Superior temporal gyrus (tissue), 1 donor: ENCODE data around the gene SLC34A1.
A peak's percentile ranks its signal among the peaks of the same experiment; 100 is the strongest.
"Not testable (repeated sequence)": the region's sequence is repeated elsewhere in the genome, so short reads cannot be mapped to it uniquely, and the experiment has no call there.

ENCODE experiments used
- DNase-seq: peaks from one replicate; pipeline ENCODE4 v3.0.0-alpha.2; 2016; ENCODE audit errors: extremely low spot score

Gene SLC34A1

DNA sequence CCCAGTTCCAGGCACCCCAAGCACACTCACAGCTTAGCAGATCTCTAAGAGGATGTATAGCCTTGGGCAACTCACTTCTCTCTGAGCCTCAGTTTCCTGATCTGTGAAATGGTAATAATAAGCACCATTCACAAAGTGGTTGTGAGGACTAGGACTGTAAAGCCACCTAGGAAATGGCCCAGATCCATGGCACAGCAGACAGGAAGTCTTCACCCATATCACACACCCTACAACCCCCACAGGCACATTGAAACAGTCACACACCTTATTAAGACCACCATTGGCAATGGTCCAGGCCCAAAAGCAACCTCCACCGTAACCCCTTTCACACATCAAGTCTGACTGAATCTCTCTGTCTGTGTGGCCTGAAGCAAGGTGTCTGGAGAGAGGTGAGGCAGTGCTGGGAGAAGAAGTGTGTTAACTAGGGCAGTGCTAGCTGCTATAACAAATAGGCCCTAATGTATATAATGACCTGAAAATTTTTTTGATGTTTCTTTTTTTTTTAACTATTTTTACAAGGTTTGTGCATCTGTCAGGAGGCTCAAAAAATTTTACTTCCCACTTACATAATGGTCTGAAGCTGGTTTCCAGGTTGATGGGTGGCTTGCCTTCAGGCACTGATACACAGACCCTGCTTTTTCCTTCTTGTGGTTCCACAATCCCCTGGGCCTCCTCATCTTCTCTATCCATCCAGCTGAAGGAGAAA, 28.9 kb upstream of the SLC34A1 start:
- no peak for DNase-seq

DNA sequence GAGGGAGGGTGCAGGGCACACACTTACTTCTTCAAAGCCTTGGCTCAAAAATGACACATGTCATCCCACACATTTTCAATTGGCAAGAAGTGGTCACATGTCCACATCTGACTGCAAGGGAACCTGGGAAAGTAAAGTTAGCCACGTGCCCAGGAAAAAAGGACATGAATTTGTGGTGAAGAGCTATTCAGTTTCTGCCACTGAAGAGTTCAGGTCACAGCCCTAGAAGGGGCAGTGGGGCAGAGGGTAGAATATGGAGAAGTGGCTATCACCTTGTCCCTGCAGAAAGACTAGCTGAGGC, 28.4 kb upstream of the SLC34A1 start:
- no peak for DNase-seq

DNA sequence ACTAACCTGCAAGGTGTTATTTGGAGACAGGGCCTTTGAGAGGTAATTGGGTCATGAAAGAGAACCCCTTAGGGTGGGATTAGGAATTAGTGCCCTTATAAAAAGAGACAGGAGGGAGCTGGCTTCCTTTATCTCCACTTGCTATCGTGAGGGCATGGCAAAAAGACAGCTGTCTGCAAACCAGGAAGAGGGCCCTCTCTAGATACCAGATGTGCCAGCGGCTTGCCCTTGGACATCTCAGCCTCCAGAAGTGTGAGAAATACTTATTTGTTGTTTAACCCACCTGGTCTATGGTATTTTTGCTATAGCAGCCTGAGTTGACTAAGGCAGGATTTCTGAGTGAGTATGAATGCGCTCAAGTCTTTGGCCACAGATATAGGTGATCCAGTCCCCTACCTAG, 27.5 kb upstream of the SLC34A1 start:
- DNase-seq: no peak

DNA sequence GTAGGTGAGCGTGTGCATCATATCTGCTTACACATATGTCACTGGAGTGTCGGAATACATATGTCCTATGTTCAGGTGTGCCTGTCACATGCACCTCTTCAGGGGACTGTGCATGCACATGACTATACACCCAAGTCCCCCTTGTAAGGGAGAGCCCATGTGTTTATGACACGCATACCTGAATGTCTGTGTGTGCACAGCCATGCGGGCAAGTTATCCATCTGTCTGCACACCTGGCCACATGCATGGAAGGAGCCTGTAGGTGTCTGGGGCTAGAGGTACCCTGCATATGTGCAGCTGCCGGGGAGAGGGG, 27.1 kb upstream of the SLC34A1 start:
- no peak for DNase-seq

DNA sequence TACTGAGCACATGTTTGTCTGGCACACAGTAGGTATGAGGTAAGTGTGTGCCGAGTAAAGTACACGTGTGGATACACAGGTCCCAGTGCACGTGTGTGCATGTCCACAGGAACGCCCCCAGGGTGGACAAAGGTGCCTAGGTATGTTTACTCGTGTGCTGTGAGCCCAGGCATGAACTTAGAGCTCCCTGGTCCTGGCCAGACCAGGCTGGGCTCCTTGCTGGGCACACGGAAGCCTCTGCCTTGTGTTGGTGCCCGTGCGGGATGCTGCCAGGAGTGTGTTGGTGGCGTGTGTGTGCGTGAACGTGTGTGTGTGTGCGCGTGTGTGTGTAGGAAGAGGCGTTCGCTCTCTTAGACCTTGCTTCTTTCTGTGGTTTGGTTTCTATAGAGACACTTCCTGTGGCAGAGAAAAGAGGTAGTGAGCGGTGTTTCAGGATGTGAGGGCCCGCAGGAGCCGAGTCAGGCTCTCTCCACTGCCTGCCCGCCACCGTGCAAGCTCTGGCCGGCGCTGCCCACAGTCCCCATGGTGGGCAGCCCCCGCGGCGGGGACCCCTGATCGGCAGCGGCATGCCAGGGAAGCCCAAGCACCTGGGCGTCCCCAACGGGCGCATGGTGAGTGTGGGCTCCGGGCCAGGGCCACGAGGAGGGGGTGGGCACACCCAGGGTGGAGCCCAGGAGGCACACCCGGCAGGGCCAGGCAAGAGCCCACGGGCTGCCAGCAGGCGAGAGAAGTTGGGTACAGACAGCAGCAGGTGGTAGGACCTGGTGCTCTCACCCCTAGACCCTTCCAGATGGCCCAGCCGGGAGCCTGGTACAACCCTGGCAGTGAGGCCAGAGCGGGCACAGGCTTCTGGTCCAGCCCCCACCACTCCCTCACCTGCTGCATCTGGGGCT, 26.5 kb upstream of the SLC34A1 start, which contains the start of gene RGS14:
RGS14 (plus strand) TSS at position 466 of the 893 bp plus-strand sequence; CDS start at position 567, 101 bp downstream.
- DNase-seq: peak; percentile 30

DNA sequence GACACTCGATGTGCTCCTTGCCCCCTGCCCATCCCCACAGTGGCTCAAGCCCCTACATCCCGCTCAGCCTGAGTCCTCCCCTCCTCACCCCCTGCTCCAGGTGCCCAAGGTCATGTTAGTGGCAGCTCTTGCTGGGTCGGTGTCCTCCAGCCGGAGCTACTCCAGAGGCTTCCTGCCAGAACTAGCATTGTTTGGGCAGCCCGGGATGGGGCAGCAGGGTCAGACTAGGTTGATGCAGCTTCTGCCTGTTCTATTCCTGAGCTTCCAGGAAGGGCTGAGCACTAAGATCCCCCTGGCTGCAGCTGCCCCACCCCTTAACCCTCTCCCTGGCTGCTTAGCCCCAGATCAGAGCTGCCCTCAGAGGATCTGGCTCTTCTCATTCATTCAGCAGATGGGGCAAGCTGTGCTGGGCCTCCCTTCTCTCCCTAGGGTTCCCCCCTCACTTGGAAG, 25.8 kb upstream of the SLC34A1 start:
- no peak for DNase-seq

DNA sequence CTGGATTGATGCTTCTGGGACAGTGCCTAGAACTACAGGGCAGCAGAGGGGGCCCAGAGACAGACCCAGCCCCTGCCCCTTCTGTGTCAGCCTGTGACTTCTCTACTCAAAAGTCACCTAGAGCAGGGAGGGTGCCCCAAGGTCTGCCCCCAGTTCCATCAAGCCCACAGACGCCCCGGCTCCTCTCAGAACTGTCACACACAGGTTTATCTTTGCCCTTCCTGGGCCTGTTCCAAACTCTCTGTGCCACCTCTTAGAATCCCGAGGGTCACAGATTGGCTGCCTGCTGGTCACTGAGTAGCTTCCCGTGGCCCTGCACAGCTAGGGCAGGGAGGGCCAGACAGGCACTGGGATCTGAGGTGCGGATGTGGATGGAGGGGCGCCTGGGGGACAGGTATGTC, 24.8 kb upstream of the SLC34A1 start:
- no peak for DNase-seq

DNA sequence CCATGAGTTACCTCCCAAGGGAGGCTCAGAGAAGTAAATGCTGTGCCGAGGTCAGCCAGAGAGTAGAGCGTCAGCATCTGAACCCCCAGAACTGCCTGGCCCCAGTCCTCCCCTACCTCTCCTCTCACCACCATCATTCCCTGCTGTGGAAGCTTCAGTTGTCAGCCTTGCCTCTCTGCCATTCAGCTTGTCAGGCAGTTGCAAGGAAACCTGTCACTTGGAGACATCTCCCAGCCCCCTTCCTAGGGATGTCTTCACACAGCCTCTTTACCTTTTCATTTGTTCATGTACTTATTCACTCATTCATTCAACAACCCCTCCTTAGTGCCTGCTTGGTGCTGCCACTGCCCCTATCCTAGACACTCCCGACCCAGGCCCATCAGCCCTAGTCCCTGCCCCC, 24.4 kb upstream of the SLC34A1 start:
- DNase-seq: no peak

DNA sequence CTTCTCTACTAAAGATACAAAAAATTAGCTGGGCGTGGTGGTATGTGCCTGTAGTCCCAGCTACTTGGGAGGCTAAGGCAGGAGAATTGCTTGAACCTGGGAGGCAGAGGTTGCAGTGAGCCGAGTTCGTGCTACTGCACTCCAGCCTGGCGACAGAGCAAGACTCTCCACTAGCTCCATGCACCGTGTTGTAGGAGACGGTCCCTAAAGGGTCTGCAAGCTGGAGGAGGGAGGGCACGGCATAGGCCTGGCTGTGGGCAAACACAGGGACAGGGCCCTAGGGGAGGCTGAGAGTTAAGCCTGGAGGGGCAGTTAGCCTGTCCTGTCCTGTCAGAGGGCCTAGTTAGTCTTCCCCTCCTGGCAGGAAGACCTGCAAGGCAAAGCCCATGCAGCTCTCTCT, 23.5 kb upstream of the SLC34A1 start:
- not testable (repeated sequence) for DNase-seq

DNA sequence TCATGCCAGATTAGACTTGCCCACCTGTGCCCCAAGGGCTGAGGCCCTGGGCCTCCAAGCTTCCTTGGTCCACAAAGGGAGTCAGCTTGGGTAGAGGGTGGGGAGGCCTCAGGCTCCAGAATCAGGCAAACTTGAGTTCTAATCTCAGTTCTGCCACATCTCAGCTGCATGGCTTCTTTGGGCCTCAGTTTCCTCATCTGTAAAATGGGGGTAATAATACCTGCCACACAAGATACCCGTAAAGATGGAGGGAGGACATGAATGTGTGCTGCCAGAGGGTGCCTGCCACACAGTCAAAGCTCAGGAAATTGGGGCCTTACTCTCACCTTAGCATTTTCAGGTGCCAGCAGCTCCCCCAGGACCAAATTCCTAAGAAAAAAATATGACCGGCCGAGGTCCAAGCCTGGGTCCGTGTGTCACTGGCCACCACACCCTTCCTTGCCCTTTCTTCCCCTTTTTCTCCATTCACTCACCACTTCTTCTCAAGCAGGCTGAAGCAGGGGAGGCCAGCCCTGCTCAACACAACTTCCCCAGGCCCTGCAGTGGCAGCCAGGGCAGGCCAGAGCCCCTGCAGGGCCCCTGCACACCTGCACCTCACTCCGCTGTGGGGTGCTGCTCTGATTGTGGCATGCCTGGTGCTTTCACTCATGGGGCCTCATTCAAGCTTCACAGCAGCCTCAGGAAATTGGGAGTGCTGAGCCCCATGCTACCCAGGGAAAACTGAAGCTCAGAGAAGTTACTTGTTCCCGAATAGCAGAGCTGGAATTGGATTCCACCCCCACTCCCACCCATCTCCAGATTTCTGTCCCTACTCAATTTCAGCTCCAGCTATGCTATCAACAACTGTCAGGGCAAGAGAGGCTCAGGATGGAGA, 22.6 kb upstream of the SLC34A1 start:
- no peak for DNase-seq

DNA sequence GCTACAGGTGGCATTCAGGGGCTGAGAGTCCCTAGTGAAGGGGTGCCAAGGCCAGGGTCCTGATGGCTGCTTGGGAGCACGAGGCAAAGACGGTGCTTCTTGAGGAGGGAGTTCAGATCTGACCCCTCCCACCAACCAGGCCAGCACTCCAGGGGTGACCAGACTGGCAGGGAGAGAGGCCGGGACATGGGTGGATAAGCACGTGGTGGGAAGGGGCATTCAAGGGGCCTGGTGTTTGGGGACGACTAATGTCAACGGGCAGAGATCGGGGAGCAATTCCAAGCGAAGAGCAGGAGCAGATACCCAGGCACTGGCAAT, 22.0 kb upstream of the SLC34A1 start:
- DNase-seq: no peak

DNA sequence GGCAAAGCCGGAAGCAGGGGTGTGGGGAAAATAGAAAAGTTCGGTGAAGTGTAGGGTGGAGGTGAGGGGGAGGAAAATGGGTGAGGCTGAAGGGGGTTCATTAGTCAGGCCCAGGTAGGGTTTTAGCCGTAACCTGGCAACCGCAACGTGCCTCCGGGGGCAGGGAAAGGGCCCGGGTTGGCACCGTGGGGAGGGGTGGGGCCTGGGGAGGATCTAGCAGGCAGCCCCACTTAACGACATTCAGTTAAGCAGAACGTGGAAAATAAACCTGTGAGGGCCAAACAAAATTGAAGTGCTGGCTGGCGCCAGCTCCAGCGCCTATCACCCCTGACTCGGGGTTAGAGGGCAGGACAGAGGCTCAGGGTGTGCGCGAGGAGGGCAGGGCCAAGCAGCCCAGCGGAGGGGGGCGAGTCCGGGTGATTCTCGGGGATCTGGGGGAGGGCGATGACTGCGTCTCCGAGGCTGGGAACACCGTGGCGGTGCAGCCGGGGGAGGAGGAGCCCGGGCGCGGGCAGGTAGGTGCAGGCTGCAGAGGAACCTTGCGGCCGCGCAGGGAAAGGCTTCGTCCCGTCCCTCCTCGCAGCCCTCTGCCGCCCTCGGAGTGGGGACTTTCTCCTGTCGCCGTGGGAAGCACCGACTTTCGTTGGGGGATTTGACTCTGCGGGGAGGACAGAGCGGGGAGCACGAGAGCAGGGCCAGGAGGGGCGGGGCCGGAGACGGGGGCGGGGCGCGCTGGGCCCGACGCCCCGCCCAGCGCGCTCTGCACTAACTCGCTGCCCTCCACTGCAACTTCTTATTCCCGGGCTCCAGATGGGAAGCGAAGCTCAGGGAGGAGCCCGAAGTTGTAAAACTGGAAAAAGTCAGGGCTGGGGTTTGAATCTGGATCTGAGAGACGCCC, 21.4 kb upstream of the SLC34A1 start:
- DNase-seq: no peak

DNA sequence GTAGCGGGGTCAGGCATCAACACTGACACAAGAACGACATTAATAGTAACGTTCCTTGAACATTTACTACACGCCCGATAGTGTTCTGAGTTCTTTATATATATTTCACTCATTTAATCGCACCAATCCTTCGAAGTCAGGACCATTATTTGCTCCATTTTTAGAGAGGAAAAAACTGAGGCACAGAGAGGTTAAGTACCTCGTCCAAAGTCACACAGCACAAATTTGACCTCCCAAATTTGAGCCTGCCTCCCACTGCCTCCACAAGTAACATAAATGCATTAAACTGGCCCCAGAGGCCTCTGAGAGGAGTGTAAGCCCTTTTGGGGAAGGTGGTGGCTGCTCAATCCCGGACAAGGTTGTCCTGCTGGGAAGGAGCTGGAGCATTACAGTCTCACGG, 20.7 kb upstream of the SLC34A1 start:
- DNase-seq: no peak

DNA sequence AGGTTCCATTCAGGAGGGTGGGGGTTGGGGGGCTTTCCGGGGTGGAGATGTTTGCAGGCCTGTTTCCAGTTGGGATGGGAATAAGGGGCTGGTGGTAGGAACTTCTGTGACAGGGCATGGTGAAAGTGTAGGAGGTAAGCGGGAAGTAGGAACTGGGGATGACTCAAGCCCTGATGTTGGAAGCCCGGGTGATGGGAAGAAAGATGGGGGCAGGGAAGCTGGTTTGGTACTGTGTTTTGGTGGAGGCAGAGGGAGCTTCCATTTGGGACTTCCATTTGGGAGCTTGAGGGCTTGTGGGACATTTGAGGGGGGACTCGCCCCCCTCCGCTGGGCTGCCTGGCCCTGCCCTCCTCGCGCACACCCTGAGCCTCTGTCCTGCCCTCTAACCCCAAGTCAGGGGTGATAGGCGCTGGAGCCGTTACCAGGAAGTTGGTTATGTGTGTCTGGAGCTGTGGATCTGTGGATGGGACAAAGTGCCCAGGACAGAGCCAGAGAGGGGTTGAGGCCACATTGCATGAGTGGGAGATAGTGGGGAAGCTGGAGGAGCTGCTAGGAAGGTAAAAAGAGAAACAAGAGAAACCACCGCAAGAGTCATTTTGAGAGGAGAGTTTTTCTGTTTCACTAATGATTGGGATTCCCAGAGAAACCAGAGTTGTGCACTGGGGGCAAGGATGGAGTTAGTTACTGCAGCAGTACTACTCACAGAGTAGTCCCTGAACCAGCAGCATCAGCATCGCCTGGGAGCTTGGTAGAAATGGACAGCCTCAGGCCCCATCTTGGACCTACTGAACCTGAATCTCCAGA, 19.9 kb upstream of the SLC34A1 start:
- no peak for DNase-seq

DNA sequence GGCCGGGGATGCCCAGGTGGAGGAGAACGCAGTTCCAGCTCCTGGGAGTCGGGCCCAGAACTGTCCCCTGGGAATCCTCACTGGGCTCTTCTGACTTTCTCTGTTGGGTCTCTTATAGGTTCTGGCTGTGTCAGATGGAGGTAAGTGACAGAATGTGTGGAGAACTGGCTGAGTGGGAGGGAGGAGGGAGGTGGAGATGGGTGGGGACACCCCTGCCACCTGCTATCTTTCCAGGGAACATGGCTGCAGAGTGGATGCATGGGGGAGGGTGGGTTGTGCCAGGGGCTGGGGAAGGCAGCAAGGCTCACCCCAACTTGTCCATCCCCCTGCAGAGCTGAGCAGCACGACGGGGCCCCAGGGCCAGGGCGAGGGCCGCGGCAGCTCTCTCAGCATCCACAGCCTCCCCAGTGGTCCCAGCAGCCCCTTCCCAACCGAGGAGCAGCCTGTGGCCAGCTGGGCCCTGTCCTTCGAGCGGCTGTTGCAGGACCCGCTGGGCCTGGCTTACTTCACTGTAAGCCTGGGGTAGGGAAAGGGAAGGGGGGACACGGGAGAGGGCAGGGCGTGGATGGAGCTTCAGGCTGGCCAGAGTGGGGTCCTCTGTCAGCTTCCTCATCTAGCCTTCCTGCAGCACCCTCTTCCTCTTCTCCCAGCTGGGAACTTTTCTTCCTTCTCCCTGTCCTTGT, 18.2 kb upstream of the SLC34A1 start:
- DNase-seq: no peak

DNA sequence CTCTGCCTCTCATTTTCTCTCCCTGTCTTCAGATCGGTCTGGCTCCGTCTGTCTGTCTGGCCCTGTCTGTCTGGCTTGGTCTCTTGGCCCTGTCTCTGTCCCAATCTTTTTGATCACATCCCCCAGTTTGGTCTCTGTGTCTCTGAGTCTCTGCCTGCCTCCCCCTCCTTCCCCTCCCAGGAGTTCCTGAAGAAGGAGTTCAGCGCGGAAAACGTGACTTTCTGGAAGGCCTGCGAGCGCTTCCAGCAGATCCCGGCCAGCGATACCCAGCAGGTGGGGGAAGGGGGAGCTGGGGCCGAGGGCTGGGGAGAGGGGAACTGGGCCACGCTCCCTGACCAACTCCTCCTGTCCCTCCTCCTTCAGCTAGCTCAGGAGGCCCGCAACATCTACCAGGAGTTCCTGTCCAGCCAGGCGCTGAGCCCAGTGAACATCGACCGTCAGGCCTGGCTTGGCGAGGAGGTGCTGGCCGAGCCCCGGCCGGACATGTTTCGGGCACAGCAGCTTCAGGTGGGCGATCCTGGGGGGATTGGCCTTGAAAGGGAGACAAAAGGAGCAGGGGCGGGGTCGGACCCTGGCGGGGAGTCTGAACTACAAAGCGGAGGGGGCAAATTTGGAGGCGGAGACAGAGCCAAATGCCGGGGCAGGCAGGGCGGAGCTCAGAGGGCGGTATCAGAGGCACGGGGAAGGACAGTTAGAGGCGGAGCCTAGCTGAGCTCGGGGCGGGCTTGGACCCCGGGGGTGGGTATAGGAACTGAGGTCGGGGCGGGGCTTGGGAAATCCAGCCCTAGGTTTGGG, 17.5 kb upstream of the SLC34A1 start:
- DNase-seq: no peak

DNA sequence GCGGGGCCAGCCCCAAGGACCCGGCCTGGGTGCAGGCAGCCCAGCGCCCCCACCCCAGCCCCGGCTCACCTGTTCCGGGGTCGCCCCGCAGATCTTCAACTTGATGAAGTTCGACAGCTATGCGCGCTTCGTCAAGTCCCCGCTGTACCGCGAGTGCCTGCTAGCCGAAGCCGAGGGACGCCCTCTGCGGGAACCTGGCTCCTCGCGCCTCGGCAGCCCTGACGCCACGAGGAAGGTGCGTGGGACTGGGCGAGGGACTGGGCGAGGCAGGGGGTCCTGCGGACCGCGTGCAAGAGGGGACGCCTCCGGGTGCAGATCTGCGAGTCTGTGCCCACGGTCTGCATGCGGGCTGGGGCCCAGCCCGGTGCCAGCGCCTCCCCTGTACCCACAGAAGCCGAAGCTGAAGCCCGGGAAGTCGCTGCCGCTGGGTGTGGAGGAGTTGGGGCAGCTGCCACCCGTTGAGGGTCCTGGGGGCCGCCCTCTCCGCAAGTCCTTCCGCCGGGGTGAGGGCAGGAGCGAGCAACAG, 16.8 kb upstream of the SLC34A1 start:
- DNase-seq: no peak

DNA sequence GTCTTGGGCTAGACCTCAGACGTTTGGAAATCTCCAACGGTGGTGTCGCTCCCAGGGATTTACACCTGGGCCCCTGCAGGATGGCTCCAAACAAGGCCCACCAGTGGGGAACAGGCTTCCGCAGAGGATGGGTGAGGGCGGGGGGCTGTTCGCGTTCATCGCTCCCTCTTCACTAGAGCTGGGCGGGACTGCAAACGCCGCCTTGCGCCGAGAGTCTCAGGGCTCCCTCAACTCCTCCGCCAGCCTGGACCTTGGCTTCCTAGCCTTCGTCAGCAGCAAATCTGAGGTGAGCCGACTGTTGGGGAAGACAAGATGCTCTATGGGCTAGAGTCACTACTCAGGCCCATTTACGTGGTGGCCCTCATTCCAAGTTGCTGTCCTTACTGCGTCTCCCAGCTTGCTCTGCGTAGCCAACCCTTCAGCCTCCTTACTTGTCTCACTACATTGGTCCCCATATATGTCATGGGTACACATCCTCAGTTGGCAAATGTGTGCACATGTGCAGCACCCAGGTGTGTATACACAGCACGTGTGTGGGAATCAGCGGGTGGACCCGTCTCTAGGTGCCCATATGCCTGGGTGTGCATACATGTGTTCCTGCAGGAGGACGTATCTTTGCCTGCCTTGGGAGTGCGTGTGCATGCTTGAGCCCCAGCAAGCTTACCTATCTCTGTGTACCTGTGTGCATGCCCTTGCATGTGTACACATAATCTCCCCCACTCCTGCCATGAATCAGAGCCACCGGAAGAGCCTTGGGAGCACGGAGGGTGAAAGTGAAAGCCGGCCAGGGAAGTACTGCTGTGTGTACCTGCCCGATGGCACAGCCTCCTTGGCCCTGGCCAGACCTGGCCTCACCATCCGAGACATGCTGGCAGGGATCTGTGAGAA, 16.0 kb upstream of the SLC34A1 start:
- DNase-seq: no peak
